HepG2 (cell line): Measurements from ENCODE around the gene MADD. TPM values are rescaled to one million over a fixed set of nuclear protein-coding genes. Genes with fewer than 3 reads are reported as not detected.
A peak's percentile ranks its signal among the peaks of the same experiment; 100 is the strongest.

ENCODE experiments used
- CBX2 ChIP-seq, 2 experiments: fragments of 200-600 bp in 1 of 2; sonication (generic); formaldehyde crosslinking in 1 of 2; IDR thresholded peaks; 2 replicates each; pipeline versions ENCODE4 v1.7.0 to v1.8.1; 2018 to 2022; ENCODE audit warnings: low read depth in 2 of 2, low read length in 1 of 2, mild to moderate bottlenecking in 1 of 2, missing genetic modification reagents in 1 of 2
- FOXM1 ChIP-seq: sonication (generic); formaldehyde crosslinking; IDR thresholded peaks from 2 replicates; pipeline ENCODE4 v1.5.0; 2020; ENCODE audit warnings: missing genetic modification reagents
- GPN1 ChIP-seq: sonication (generic); formaldehyde crosslinking; IDR thresholded peaks from 2 replicates; pipeline ENCODE4 v1.5.1; 2020; ENCODE audit warnings: missing genetic modification reagents, borderline replicate concordance
- HDAC2 ChIP-seq: sonication (generic); formaldehyde crosslinking; IDR thresholded peaks from 2 replicates; pipeline ENCODE4 v1.4.0; 2020; ENCODE audit warnings: missing genetic modification reagents
- NR3C1 ChIP-seq: sonication (generic); formaldehyde crosslinking; IDR thresholded peaks from 2 replicates; pipeline ENCODE4 v1.4.0; 2020; ENCODE audit warnings: missing genetic modification reagents
- SMC3 ChIP-seq: IDR thresholded peaks from 2 replicates; pipeline ENCODE4 v1.6.1; 2011; ENCODE audit warnings: low read length, improper control_type of control experiment
- STAG1 ChIP-seq: sonication (generic); formaldehyde crosslinking; IDR thresholded peaks from 2 replicates; pipeline ENCODE4 v1.4.0; 2020; ENCODE audit warnings: missing genetic modification reagents
- XRCC5 ChIP-seq: fragments of 200-400 bp; formaldehyde crosslinking; optimal IDR thresholded peaks from 2 replicates; pipeline ENCODE3; 2017; ENCODE audit warnings: mild to moderate bottlenecking, low read length
- ZBTB7A ChIP-seq: sonication (generic); formaldehyde crosslinking; IDR thresholded peaks from 2 replicates; pipeline ENCODE4 v1.8.0; 2022; ENCODE audit warnings: mild to moderate bottlenecking, missing genetic modification reagents
- ZNF549 ChIP-seq: sonication (generic); formaldehyde crosslinking; IDR thresholded peaks from 2 replicates; pipeline ENCODE4 v1.5.0; 2020; ENCODE audit warnings: missing genetic modification reagents
- ZNF644 ChIP-seq: IDR thresholded peaks from 2 replicates; pipeline ENCODE4 v1.6.1; 2016; ENCODE audit warnings: low read depth
- ZNF672 ChIP-seq: sonication (generic); formaldehyde crosslinking; IDR thresholded peaks from 2 replicates; pipeline ENCODE4 v1.8.1; 2022; ENCODE audit warnings: missing genetic modification reagents
- ZNF777 ChIP-seq: sonication (generic); formaldehyde crosslinking; IDR thresholded peaks from 2 replicates; pipeline ENCODE4 v1.4.0; 2020; ENCODE audit warnings: missing genetic modification reagents
- ZNF790 ChIP-seq: sonication (generic); formaldehyde crosslinking; IDR thresholded peaks from 2 replicates; pipeline ENCODE4 v1.8.0; 2022; ENCODE audit warnings: missing genetic modification reagents, mild to moderate bottlenecking, borderline replicate concordance
- polyA plus RNA-seq, 8 experiments: library from polyadenylated mRNA; depleted of rRNA in 3 of 8; stranded (reverse) in 7 of 8; unstranded in 1 of 8; fragments of >200 nt; fragmentation: Illumina TruSeq in 4 of 8; extraction: Trizol in 4 of 8; gene quantifications; 2 replicates each; pipeline versions ENCODE4 v1.2.1 to v1.2.3, GENCODE V29; 2011 to 2016; ENCODE audit warnings: low read depth in 4 of 8, missing spikeins in 1 of 8, mixed read lengths in 1 of 8; ENCODE audit not compliant: insufficient read depth in 1 of 8
- total RNA-seq, 5 experiments: library from RNA; depleted of rRNA; stranded (reverse); fragments of >200 nt; fragmentation: Illumina TruSeq; extraction: Trizol; gene quantifications; 2 replicates each; pipeline ENCODE4 v1.2.3, GENCODE V29; 2016; ENCODE audit warnings: low read depth in 1 of 5
- TF ChIP-seq, protein P1 (sequence below): sonication (generic); formaldehyde crosslinking; IDR thresholded peaks from 2 replicates; pipeline ENCODE4 v1.4.0; 2020; ENCODE audit warnings: missing genetic modification reagents
- TF ChIP-seq, protein P2 (sequence below): IDR thresholded peaks from 2 replicates; pipeline ENCODE4 v1.6.1; 2016; ENCODE audit warnings: low read depth
- TF ChIP-seq, protein P3 (sequence below): sonication (generic); formaldehyde crosslinking; IDR thresholded peaks from 2 replicates; pipeline ENCODE4 v1.8.1; 2023; ENCODE audit warnings: mild to moderate bottlenecking, missing genetic modification reagents
- TF ChIP-seq, protein P4 (sequence below): sonication (generic); formaldehyde crosslinking; conservative IDR thresholded peaks from 2 replicates; pipeline ENCODE4 v1.8.0; 2022; ENCODE audit warnings: mild to moderate bottlenecking, moderate library complexity, missing genetic modification reagents

The MADD gene
- total and polyA plus RNA-seq, 2 of the 13 experiments (the other 11 are each of a cell fraction or from before 2014, with no cell fraction given), result 18.0 to 29.2 TPM

DNA sequence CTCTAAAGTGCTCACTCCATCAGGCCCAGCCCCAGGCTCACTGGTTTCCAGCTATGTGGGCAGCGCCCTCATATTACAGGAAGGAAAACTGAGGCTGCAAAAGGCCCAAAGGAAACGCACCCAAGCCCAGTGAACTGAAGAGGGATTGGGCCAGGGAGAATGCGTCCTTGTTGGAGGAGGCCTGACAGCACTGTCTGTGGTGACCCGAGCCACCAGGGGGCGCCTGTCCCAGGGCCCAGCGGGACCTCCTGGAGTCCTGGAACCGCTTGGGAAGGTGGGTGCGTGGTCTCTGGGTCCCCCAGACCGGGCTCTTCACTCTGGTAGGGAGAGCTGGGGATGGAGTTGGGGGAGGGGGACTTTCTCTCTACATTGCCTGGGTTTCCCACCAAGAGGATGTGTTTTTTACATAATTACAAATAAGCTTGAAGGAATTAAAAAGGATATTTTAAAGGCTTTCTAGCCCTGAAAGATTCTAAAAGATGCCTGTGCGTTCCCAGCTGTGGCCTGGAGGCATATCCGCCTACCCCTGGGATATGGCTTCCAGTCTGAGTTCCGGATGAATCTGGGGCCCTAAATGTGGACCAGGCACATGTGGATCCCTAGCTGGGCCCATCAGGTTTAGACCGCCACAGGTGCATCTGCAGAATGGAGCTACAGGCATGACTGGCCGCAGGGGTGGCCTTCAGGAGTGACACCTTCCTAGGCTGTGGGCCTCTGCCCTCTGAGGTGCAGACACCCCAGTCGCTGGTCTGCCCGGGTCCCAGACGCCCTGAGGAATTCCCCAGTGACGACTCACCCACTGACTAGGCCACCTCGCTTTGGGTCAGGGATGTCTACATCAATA lies 104.2 kb downstream of the MADD start (continued):
- TF ChIP-seq STAG1 (CRISPR knock-in tag) (peak; percentile 80), SMC3 (peak; percentile 76), ZBTB7A (CRISPR knock-in tag) (no peak), HDAC2 (CRISPR knock-in tag) (peak; percentile 21; the same call in 1 of the 2 replicates), ZNF644 (CRISPR knock-in tag) (no peak), GPN1 (CRISPR knock-in tag) (no peak), NR3C1 (CRISPR knock-in tag) (no peak), ZNF672 (CRISPR knock-in tag) (no peak), ZNF549 (CRISPR knock-in tag) (no peak), ZNF790 (CRISPR knock-in tag) (no peak), XRCC5 (peak; percentile 89), FOXM1 (CRISPR knock-in tag) (no peak), CBX2 (IDR thresholded peaks at IDR 0.05; ENCODE audit: low read depth, low read length) (no peak), CBX2 (CRISPR knock-in tag; IDR thresholded peaks at IDR 0.05; ENCODE audit: low read depth) (no peak), ZNF777 (CRISPR knock-in tag) (no peak)
- TF ChIP-seq, protein P1, sequence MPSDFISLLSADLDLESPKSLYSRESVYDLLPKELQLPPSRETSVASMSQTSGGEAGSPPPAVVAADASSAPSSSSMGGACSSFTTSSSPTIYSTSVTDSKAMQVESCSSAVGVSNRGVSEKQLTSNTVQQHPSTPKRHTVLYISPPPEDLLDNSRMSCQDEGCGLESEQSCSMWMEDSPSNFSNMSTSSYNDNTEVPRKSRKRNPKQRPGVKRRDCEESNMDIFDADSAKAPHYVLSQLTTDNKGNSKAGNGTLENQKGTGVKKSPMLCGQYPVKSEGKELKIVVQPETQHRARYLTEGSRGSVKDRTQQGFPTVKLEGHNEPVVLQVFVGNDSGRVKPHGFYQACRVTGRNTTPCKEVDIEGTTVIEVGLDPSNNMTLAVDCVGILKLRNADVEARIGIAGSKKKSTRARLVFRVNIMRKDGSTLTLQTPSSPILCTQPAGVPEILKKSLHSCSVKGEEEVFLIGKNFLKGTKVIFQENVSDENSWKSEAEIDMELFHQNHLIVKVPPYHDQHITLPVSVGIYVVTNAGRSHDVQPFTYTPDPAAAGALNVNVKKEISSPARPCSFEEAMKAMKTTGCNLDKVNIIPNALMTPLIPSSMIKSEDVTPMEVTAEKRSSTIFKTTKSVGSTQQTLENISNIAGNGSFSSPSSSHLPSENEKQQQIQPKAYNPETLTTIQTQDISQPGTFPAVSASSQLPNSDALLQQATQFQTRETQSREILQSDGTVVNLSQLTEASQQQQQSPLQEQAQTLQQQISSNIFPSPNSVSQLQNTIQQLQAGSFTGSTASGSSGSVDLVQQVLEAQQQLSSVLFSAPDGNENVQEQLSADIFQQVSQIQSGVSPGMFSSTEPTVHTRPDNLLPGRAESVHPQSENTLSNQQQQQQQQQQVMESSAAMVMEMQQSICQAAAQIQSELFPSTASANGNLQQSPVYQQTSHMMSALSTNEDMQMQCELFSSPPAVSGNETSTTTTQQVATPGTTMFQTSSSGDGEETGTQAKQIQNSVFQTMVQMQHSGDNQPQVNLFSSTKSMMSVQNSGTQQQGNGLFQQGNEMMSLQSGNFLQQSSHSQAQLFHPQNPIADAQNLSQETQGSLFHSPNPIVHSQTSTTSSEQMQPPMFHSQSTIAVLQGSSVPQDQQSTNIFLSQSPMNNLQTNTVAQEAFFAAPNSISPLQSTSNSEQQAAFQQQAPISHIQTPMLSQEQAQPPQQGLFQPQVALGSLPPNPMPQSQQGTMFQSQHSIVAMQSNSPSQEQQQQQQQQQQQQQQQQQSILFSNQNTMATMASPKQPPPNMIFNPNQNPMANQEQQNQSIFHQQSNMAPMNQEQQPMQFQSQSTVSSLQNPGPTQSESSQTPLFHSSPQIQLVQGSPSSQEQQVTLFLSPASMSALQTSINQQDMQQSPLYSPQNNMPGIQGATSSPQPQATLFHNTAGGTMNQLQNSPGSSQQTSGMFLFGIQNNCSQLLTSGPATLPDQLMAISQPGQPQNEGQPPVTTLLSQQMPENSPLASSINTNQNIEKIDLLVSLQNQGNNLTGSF (CRISPR knock-in tag), result no peak
- TF ChIP-seq, protein P2, sequence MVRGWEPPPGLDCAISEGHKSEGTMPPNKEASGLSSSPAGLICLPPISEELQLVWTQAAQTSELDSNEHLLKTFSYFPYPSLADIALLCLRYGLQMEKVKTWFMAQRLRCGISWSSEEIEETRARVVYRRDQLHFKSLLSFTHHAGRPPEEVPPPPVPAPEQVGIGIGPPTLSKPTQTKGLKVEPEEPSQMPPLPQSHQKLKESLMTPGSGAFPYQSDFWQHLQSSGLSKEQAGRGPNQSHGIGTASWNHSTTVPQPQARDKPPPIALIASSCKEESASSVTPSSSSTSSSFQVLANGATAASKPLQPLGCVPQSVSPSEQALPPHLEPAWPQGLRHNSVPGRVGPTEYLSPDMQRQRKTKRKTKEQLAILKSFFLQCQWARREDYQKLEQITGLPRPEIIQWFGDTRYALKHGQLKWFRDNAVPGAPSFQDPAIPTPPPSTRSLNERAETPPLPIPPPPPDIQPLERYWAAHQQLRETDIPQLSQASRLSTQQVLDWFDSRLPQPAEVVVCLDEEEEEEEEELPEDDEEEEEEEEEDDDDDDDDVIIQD (CRISPR knock-in tag), result no peak
- TF ChIP-seq, protein P3, sequence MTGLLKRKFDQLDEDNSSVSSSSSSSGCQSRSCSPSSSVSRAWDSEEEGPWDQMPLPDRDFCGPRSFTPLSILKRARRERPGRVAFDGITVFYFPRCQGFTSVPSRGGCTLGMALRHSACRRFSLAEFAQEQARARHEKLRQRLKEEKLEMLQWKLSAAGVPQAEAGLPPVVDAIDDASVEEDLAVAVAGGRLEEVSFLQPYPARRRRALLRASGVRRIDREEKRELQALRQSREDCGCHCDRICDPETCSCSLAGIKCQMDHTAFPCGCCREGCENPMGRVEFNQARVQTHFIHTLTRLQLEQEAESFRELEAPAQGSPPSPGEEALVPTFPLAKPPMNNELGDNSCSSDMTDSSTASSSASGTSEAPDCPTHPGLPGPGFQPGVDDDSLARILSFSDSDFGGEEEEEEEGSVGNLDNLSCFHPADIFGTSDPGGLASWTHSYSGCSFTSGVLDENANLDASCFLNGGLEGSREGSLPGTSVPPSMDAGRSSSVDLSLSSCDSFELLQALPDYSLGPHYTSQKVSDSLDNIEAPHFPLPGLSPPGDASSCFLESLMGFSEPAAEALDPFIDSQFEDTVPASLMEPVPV (CRISPR knock-in tag), result no peak
- TF ChIP-seq, protein P4, sequence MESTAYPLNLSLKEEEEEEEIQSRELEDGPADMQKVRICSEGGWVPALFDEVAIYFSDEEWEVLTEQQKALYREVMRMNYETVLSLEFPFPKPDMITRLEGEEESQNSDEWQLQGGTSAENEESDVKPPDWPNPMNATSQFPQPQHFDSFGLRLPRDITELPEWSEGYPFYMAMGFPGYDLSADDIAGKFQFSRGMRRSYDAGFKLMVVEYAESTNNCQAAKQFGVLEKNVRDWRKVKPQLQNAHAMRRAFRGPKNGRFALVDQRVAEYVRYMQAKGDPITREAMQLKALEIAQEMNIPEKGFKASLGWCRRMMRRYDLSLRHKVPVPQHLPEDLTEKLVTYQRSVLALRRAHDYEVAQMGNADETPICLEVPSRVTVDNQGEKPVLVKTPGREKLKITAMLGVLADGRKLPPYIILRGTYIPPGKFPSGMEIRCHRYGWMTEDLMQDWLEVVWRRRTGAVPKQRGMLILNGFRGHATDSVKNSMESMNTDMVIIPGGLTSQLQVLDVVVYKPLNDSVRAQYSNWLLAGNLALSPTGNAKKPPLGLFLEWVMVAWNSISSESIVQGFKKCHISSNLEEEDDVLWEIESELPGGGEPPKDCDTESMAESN (CRISPR knock-in tag), result no peak
